ENCODE data around the gene KIF7. TPM values are rescaled to one million over a fixed set of nuclear protein-coding genes. Genes with fewer than 3 reads are reported as not detected.

The KIF7 gene
- total RNA-seq, 1 experiment from 2014 or later, result 42.1 TPM

- Histone ChIP-seq H3K9me3 (no peaks in the 10 kb centered on the region), H3K4me3 (no peak overlapping the region), H3K27me3 (no peaks in the 10 kb centered on the region), H3K36me3 (peaks cover 19% of the 10 kb centered on the region)
- DNase-seq, result no peak
Observed at GRCh38 chr15:89657686-89658200, 2.5 kb upstream of the KIF7 start.

- Histone ChIP-seq H3K27me3 (no peaks in the 10 kb centered on the region), H3K36me3 (peaks cover 34% of the 10 kb centered on the region), H3K9me3 (no peaks in the 10 kb centered on the region), H3K4me3 (peak overlapping the region; percentile 96)
- DNase-seq, result peak; percentile 57
Observed at GRCh38 chr15:89656116-89656815, 999 bp upstream of the KIF7 start.

- H3K4me3 ChIP-seq, result peak overlapping the region; percentile 96
- H3K36me3 ChIP-seq, result peaks cover 50% of the 10 kb centered on the region
- peak; percentile 71 for DNase-seq
- no peaks in the 10 kb centered on the region for H3K27me3 ChIP-seq
- no peaks in the 10 kb centered on the region for H3K9me3 ChIP-seq
Observed at GRCh38 chr15:89654301-89654761, 936 bp downstream of the KIF7 start.

- no peaks in the 10 kb centered on the region for H3K27me3 ChIP-seq
- no peak for DNase-seq
- H3K36me3 ChIP-seq, result peaks cover 57% of the 10 kb centered on the region
- H3K4me3 ChIP-seq, result peak overlapping the region; percentile 96
- no peaks in the 10 kb centered on the region for H3K9me3 ChIP-seq
Observed at GRCh38 chr15:89653578-89653977, 1.7 kb downstream of the KIF7 start.

- no peak for DNase-seq
- Histone ChIP-seq H3K4me3 (no peak overlapping the region), H3K36me3 (peaks cover 61% of the 10 kb centered on the region), H3K9me3 (no peaks in the 10 kb centered on the region), H3K27me3 (no peaks in the 10 kb centered on the region)
Observed at GRCh38 chr15:89652666-89653065, 2.6 kb downstream of the KIF7 start.

GRCh38 chr15:89652131-89652530 lies 3.1 kb downstream of the KIF7 start:
- Histone ChIP-seq H3K4me3 (no peak overlapping the region), H3K36me3 (peaks cover 66% of the 10 kb centered on the region), H3K9me3 (no peaks in the 10 kb centered on the region), H3K27me3 (no peaks in the 10 kb centered on the region)
- no peak for DNase-seq

GRCh38 chr15:89649716-89650115 lies 5.6 kb downstream of the KIF7 start:
- H3K27me3 ChIP-seq, result no peaks in the 10 kb centered on the region
- H3K4me3 ChIP-seq, result no peak overlapping the region
- no peak for DNase-seq
- H3K36me3 ChIP-seq, result peaks cover 86% of the 10 kb centered on the region
- no peaks in the 10 kb centered on the region for H3K9me3 ChIP-seq

- DNase-seq, result no peak
- Histone ChIP-seq H3K4me3 (no peak overlapping the region), H3K36me3 (peaks cover 89% of the 10 kb centered on the region), H3K27me3 (no peaks in the 10 kb centered on the region), H3K9me3 (no peaks in the 10 kb centered on the region)
Observed at GRCh38 chr15:89649013-89649625, 6.1 kb downstream of the KIF7 start.

- no peak for DNase-seq
- Histone ChIP-seq H3K9me3 (no peaks in the 10 kb centered on the region), H3K27me3 (no peaks in the 10 kb centered on the region), H3K36me3 (peaks cover 90% of the 10 kb centered on the region), H3K4me3 (no peak overlapping the region)
Observed at GRCh38 chr15:89648106-89649012, 6.9 kb downstream of the KIF7 start.

GRCh38 chr15:89647191-89647851 lies 7.9 kb downstream of the KIF7 start:
- Histone ChIP-seq H3K9me3 (no peaks in the 10 kb centered on the region), H3K36me3 (peaks cover 90% of the 10 kb centered on the region), H3K4me3 (no peak overlapping the region), H3K27me3 (no peaks in the 10 kb centered on the region)
- DNase-seq, result peak; percentile 63

GRCh38 chr15:89646416-89647141 lies 8.7 kb downstream of the KIF7 start:
- Histone ChIP-seq H3K4me3 (no peak overlapping the region), H3K9me3 (no peaks in the 10 kb centered on the region), H3K36me3 (peaks cover 90% of the 10 kb centered on the region), H3K27me3 (no peaks in the 10 kb centered on the region)
- DNase-seq, result no peak

GRCh38 chr15:89645680-89646079 lies 9.6 kb downstream of the KIF7 start:
- no peak overlapping the region for H3K4me3 ChIP-seq
- no peaks in the 10 kb centered on the region for H3K27me3 ChIP-seq
- H3K36me3 ChIP-seq, result peaks cover 91% of the 10 kb centered on the region
- no peak for DNase-seq
- no peaks in the 10 kb centered on the region for H3K9me3 ChIP-seq

GRCh38 chr15:89642106-89642505 lies 13.2 kb downstream of the KIF7 start:
- peaks cover 83% of the 10 kb centered on the region for H3K36me3 ChIP-seq
- no peaks in the 10 kb centered on the region for H3K9me3 ChIP-seq
- DNase-seq, result no peak
- no peak overlapping the region for H3K4me3 ChIP-seq
- H3K27me3 ChIP-seq, result no peaks in the 10 kb centered on the region

GRCh38 chr15:89641053-89641452 lies 14.2 kb downstream of the KIF7 start:
- peaks cover 72% of the 10 kb centered on the region for H3K36me3 ChIP-seq
- DNase-seq, result no peak
- H3K27me3 ChIP-seq, result no peaks in the 10 kb centered on the region
- H3K4me3 ChIP-seq, result no peak overlapping the region
- no peaks in the 10 kb centered on the region for H3K9me3 ChIP-seq

- no peaks in the 10 kb centered on the region for H3K9me3 ChIP-seq
- no peak for DNase-seq
Observed at GRCh38 chr15:89640245-89640644, 15.0 kb downstream of the KIF7 start.

GRCh38 chr15:89633585-89633984 lies 21.7 kb downstream of the KIF7 start:
- Histone ChIP-seq H3K36me3 (peaks cover 57% of the 10 kb centered on the region), H3K27me3 (no peaks in the 10 kb centered on the region), H3K4me3 (no peak overlapping the region), H3K9me3 (no peaks in the 10 kb centered on the region)
- DNase-seq, result no peak

More at GRCh38 chr15:89640245-89640644, 15.0 kb downstream of the KIF7 start:
- Histone ChIP-seq H3K27me3 (no peaks in the 10 kb centered on the region), H3K36me3 (peaks cover 64% of the 10 kb centered on the region), H3K4me3 (no peak overlapping the region)
